D341Med (cell line): ENCODE results near the gene SEC24D.
A peak's percentile ranks its signal among the peaks of the same experiment; 100 is the strongest.

Source experiments
- DNase-seq: peaks from one replicate; pipeline ENCODE4 v3.0.0; 2012; ENCODE audit warnings: low spot score

The SEC24D gene

DNA sequence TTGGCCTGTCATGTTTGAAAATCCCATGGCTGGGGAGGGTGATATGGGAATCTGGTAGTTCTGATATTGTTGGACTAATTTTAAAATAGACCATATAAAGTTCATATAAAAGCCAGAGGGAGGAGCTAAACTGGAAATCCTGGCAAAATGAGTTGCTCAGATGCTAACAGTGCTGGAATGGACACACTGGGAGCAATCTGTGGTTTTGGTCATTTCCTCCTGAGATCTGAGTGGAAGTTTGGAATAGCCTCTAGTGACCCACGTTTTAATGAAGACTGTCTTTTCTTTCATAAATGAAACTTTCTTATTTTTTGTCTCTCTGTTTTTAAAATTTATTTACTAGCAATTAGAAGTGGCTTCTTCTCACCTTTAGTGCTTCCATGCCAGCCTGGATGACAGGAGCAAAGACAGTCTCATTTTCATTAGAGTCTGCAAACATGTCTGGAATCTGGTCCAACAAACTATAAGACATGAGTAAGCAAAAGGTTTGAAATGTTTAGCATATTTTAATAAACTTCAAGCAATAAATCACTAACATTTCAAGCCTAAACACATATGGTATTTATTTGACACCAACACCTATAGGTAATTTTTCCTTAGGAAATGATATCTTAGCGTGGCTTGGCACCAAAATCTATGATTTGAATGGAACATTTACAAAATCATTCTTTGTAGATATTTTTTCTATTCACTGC is 84.2 kb downstream of the SEC24D start:
- DNase-seq, result no peak

DNA sequence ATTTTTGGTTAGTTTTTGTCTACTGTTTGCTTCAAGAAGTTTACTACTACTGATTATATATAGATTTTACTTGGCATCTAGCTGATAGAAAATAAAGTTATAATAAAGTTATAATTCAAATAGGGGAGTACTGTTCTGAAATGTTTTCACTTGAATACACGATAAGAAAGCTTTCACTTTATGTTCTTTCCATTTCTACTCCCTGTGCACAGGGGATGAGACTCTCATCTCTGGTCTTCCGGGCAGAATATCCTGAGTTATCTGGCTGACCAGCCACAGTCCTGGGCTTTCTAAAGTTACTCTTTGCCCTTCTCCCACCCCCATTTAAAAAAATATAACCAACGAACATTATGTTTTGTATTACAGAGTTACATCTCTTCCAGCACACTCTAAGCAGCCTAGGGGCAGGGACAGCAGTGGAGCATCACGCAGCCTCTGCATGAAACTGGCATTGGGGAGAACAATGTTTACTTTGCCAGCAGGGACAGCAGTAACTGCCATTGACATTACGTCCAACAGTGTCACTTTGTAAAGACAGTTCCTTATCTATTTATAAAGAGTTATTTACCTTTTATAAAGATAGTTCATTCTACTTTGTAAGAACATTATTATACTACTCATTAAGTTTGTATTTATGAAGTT is 86.5 kb downstream of the SEC24D start:
- no peak for DNase-seq

DNA sequence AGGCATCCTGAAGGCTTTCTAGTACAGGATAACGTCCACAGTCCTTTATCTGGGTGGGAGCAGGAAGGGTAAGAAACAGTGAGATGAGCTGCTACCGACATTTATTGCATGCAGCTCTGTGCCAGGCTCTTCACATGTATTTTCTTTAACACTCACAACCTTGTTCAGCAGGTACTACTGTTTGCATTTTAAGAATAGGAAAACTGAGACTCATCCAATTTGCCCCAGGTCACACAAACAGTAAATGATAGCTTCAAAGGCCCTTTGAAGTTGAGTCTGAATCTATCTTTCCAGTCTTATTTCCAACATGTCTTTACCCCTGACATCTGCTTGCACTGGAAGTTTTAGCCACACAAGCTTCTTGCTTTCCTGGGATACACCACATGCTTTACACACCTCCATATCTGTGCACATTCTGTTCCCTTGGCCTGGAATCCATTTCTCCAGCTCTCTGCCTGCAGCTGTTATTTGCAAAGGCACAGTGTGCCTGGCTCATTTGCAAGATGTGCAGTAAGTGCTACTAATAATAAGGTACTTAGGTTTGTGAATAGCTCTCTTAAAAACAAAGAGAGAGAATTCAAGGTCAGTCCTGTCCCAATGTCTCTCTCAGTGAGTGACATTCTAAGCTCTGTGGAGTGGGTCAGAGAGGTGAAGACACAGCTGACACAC is 89.5 kb downstream of the SEC24D start:
- no peak for DNase-seq

DNA sequence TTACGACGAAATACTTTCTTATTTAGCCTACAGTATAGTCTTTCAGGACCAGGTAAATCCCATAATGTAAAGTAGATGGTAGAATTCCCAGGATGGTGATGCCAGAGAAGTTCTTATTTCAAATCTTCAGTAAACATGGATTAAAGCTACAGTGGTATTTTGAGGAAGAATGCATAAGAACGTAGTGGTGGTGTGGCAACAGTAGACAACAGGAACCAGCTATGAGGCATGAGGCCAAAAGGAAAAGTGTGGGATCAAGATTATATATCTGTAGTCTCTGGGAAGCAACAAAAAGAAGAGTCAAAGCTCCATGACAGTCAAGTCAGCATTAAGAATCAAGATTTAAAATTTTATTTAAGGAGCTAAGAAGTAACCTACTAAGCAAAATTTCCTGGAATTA is 90.6 kb downstream of the SEC24D start:
- DNase-seq, result no peak

DNA sequence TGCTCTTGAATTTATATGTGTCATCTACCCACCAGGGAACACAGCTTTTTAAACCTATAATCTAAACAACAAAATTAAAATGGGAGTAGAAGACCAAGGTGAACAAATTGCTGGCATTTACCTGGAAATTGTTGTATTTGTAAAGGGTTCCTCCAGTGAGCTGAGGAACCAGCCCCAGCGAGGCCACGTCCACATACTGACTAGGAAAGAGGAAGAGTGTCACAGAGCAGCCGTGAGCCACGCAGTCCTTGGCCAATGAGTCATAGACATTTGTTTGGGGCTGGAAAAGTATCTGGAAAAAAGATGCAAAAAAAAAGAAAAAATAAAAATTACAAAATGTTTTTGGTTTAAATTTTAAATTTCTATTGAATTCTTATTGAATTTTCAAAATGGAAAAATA is 92.1 kb downstream of the SEC24D start:
- DNase-seq, result no peak

DNA sequence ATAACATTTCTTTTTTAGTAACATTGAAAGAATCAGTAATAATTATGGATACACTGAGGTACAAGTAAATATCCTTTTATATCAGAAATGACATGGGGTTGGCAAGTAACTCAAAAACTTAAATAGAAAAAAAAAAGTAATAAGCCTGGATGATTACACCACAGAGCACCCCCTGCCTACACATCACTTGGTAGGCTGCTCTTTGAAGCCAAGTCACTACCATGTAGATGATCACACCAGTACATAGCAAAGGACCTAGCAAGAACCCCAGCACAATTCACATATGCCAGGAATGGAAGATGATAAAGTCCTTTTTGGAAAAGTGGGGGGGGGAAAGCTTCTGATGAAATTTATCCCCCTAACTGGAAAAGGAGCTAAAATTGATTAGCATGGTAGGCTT is 93.9 kb downstream of the SEC24D start:
- DNase-seq, result no peak

DNA sequence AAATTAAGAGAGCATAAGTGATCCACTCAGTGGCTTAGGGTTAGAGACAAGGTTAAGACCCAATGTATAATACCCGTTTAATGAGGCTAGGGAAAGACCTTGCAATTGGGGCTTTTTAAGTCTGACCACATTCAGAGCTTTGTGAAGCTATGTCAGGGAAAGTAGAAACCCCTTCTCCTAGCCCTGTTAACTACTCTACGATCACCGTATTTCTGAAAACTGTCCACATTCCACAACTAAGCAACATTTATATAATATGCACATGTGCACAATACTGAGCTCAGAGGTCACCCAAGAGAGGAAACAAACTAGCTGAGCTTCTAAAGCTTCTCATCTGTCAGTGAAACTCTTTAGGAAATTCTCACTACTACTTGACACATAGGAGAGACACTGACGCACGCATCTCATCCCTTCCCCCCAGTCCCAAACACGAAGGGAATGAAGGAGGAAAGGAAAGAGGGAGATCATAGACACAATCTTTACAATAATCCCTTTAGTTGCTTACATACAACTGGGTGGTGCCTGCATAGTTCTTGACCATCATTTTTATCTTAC is 94.5 kb downstream of the SEC24D start:
- DNase-seq, result no peak

DNA sequence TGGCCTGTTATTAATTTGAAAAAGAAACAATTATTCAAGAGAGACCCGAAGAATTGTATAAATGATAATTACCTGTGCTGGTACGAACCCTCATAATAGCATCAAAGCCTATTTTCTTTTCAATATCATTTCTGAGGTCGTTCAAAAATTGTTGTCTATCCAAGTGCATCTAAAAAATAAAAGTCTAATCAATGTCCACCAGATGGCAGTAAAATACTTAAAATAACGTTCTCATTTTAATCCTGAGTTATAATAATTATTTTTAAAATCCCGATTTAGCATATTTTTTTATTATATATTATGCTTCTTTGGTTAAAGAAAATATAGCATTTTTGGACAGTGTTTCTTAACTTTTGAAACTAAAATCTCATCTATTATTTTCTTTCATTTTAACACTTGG is 95.1 kb downstream of the SEC24D start:
- no peak for DNase-seq

DNA sequence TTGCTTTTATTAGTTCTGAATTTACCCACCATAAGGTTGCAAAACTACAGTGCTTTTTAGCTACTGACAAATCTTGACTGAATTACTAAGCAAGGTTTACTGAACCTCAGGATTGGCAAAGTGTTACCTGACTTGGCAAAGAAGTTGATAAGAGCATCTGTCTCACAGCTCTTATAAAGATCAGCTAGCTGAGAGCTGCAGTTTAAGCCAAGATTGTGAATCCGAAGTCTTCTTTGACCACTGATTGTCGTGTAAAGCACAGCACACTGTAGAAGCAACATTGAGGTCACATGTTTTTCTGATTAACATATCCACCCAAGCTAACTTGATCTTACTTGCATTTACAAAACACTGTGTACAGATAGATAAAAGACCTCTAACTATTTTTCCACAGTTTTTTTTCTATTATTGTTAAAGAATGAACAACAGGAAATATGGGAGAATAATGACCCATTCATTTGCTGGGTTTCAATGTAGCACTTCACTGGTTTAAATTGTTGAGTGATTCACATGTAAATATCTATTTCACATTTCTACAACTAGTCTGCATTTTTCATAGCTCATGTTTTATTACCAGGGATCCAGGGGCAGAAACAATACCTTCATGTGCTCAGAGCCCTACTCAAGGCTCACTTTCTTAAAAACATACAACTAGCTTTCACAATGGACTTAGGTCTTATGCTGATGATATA is 96.8 kb downstream of the SEC24D start:
- DNase-seq, result no peak

DNA sequence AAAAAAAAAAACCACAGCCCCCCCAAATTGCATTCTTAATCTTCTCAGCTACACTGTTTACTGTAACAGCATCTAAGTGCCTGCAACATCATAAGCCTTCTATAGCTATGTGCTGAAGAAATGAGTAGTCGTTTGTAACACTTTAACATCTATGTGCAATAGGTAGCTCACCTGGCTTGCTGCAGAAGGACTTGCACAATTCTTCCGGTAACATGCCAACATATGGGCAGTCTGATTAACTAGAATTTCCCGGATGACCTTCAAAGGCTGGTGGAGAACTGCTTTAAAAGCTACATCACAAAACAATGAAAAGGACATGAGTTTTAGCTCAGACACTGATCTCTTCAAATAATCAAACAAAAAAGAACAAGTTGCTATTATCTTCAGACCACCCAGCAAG is 97.8 kb downstream of the SEC24D start:
- no peak for DNase-seq

DNA sequence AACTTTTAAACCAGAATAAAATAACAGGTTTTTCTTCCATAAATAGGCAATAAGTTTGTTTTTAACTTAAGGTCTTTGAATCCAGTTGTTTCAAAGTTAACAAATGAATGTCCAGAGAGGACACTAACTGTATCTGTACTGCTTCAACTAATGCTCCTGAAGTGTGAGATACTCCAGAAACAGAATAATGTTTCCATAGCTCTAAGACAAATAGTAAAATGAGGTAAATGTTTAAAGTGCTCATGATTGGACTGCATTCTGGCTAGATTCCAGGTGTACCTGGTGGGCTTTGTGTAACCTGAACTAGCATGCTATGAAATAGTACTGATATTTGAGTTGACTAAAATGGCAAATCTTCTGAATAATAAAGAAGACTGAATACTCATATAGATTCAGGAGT is 99.0 kb downstream of the SEC24D start:
- no peak for DNase-seq

DNA sequence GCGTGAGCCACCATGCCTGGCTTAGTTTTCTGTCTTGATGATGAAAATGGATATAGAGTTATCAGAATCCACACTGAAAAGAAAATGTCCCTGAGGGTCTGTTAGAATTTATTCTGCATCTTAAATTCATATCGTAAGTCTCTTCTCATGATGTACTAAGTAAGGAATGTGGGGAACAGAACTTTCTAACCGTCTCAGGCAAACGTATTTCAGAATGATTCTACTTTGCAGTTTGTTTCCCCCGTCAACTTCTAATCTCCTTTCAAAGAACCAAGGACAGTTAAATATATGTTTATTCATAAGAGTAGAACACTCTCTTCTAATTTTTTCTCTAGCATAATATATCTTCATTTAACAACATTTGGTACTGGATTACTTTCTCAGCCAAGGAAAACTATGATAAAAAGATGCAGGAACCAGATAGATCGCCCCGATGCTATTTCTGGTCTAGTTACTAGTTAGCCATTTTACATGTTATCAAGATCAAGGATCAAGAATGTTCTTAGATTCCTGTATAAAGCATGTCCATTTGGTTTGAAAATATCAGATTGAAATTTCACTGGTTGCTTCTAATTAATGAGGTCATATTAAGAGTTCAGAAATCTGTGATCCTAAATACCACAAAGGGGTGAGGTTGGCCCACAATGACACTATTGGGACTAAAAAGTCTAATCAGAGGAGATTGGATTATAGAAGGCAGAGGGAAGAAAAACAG is 101.3 kb downstream of the SEC24D start:
- no peak for DNase-seq

DNA sequence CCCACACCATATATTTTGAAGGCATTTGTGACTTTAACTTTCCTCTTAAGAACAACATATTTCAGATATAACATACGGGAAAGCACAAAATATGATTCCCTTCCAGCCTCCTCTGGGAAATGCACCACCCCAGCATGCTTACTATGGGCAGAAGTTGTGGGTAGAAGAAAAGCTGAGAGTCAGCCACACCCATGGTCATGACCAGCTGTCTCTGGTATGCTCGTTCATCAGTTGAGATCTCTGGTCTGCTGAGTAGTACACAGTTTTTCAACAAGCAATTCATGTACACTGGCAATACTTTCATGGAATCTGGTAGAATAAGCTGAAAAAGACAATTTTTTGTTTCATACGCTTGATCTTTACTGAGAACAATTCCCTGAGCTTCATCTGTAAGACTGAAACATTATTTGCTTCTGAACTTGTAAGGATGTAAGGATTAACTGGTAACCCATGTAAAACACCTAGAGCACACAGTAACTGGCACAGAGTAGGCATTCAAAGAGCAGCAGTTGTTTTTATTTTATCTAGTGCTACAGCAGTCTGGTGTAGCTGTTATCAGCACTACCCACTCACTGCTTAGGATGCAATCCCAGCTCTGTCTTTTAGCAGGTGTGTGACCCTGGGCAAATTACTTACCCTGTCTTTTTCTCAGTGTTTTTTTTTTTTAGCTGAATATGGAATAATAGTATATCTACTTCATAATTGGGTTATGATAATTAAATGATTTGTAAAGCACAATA is 103.2 kb downstream of the SEC24D start:
- DNase-seq, result no peak

DNA sequence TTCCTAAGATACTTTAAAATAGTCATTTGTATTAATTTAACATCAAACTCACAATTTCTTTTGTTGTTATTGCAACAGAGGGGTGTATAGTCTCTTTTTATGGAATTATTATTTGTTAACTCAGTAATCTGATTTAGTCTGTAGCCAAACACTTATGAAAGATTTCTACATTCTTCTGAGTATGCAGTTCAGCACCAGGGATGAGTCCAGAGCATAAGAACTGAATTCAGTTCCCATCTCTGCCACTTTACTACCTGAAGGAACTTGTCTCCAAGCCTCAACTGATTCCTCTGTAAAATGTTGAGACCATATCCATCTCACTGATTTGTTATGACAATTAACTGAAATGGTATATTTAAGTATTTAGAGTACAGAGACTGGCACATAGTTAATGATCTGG is 105.2 kb downstream of the SEC24D start:
- DNase-seq, result no peak

DNA sequence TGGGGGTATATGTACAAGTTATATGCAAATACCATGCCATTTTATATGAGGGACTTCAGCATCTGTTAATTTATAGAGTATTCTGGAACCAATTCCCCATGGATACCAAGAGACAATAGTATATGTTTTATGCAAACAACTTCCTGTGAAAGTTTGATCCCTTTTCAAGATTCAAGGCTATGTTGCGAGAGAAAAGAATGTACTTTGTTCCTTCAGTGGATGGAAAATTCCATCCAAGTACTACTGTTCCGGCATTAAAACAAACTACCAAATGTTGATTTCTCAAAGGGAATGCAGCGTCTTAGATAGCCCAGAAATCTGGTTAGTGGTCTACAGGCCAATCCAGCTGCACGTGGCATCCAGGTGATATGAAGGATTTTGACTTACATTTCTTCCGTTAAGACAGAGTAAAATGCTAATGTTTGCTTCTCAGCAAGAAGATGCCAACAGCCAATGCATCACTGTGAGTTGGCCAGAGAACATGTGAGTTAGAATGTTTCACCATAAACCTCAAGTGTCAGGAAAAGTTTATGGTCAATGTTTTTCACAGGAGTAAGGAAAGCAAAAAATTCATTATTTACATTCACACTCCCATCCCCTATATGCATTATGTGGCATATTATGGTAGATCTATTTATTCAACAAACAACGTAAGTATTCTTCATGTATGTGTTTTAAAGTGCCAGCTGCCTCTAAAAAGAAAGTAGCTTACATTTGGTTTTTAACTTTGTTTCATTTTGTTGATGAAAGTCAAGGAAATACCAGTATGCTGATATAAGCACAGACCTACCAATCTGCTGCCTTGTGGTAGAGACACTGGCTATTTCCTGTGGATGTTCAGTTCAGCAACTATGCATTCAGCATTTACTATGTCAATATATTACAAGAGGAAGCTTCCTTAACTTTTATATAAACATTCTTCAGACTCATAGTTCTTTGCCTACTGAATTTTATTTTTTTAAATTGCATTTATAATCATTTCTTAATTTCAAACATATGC is 106.3 kb downstream of the SEC24D start:
- DNase-seq, result no peak

DNA sequence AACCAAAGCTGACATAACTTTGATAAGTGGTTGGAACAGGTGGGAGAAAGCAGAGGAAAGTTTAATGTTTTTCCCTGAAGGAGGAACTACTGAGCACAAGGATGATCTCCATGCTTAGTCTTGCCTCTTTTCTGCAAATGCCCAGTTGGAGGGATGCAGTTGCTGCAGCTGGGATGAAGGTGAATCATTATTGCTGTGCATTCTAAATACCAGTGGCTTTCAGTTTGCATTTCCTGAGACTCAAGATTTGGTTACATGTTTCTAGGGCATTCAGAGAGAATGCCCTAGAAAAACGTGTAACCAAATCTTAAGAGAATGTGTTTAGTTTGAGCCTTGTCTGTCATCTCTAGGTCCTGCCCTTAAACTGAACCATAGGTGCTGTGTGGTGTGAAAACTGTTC is 108.6 kb downstream of the SEC24D start:
- no peak for DNase-seq

DNA sequence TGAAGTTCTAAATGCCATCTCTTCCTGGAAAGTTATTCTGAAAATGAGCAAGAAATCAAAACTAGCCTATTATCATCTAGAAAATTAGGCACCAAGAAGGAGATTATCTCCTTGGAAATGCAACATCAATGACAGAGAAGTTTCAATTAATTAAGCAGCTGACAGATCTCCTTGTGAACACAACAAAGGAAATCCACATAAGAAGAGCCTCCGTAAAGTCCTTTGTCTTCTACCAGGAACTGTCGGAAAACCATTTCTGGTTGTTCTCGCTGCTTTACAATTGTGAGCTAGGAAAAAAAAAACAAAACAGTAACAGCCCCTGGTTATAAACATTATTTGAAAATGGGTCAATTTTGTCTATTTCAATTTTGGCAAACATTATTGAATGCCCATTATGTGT is 112.6 kb downstream of the SEC24D start:
- no peak for DNase-seq

DNA sequence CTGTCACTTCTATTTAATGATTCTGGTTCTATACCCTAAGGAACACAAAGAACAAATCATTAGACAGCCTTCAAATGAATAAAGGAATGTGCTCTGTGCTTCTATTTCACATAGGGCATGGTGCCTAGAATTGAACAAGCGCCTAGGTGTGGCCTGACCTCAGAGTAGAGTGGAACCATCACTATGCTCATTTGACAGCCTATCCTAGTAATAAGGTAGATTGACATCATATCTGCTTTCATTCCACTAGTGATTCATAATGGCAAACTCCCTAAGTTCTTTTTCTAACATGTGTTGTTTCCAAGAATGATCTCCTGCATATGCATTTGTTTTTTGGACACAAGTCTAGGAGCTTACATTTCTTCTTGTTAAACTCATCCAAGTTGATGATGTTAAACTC is 114.2 kb downstream of the SEC24D start:
- DNase-seq, result no peak

DNA sequence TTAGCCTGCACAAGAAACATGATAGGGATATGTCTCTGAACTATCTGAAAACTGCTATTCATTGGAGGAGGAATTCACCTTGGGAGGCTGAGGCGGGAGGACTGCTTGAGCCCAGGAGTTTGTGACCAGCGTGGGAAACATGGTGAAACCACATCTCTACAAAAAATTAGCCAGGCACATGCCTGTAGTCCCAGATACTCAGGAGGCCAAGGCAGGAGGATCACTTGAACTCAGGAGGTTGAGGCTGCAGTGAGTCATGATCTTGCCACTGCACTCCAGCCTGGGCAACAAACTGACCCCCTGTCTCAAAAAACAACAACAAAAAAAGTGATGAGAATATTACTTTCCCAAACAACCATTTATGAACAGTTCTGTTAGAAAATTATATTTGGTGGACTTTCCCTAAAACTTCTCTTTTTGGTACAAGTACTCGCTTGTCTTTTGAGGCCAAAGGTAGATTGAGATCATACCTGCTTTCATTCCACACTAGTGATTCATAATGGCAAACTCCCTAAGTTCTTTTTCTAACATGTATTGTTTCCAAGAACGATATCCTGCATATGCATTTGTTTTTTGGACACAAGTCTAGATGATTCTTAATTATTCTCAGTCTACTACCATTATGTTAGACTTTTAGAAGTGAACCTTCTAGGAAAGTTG is 117.3 kb downstream of the SEC24D start:
- DNase-seq, result no peak

DNA sequence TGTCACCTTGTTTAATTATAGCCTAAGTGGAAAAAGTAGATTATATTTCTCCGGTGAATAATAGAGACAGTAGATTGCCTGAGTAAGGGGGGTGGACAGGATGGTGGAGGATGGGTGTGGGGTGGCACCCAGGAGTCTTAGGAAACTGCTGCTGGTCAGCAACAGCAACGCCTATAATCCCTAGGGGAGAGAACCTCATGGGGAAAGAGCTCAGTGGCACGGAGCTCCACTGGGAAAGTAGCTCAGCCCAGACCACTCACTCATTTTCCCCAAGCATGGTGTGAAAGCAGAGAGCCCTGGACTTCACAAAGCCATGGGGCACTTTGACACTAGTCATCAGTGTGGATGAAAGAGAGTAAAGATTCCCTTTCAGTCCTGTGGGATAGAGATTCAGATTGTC is 119.6 kb downstream of the SEC24D start:
- peak; percentile 26 for DNase-seq
